DMS53 treated with DMSO at 0.1 percent for 48 hours (cell line): ENCODE data around the gene SCGB1C1.
"Not testable (repeated sequence)": the region's sequence is repeated elsewhere in the genome, so short reads cannot be mapped to it uniquely, and the experiment has no call there.

Source experiments
- DNase-seq: peaks from one replicate; lab custom pipeline; 2025; ENCODE audit not compliant: unreplicated experiment; lab: John Stamatoyannopoulos, UW

Gene SCGB1C1

GRCh38 chr11:192674-193128 is at the start of gene SCGB1C1:
Gene SCGB1C1 (plus strand): TSS chr11:193078. CDS start chr11:193100, 22 bp downstream.
- DNase-seq: not testable (repeated sequence)

GRCh38 chr11:180242-180641 is 12.6 kb upstream of the SCGB1C1 start:
- not testable (repeated sequence) for DNase-seq

- not testable (repeated sequence) for DNase-seq
Measured at GRCh38 chr11:189200-189783, 3.6 kb upstream of the SCGB1C1 start.

- DNase-seq: not testable (repeated sequence)
Measured at GRCh38 chr11:189843-190311, 3.0 kb upstream of the SCGB1C1 start.

GRCh38 chr11:190546-190945 is 2.3 kb upstream of the SCGB1C1 start:
- not testable (repeated sequence) for DNase-seq

GRCh38 chr11:191490-192478 is 1.1 kb upstream of the SCGB1C1 start:
- not testable (repeated sequence) for DNase-seq

GRCh38 chr11:193481-193880 is 603 bp downstream of the SCGB1C1 start:
- DNase-seq: not testable (repeated sequence)

- no peak for DNase-seq
Measured at GRCh38 chr11:196786-197731, 4.2 kb downstream of the SCGB1C1 start.

GRCh38 chr11:197741-198235 is 4.9 kb downstream of the SCGB1C1 start:
- DNase-seq: no peak

GRCh38 chr11:198236-198806 is 5.4 kb downstream of the SCGB1C1 start:
- no peak for DNase-seq

- DNase-seq: no peak
Measured at GRCh38 chr11:199004-199581, 6.2 kb downstream of the SCGB1C1 start.

- no peak for DNase-seq
Measured at GRCh38 chr11:199782-200181, 6.9 kb downstream of the SCGB1C1 start.

GRCh38 chr11:200224-201003 is 7.5 kb downstream of the SCGB1C1 start:
- no peak for DNase-seq

GRCh38 chr11:201966-202365 is 9.1 kb downstream of the SCGB1C1 start:
- DNase-seq: no peak

- no peak for DNase-seq
Measured at GRCh38 chr11:202490-202889, 9.6 kb downstream of the SCGB1C1 start.

- DNase-seq: no peak
Measured at GRCh38 chr11:203056-203944, 10.4 kb downstream of the SCGB1C1 start.

GRCh38 chr11:203945-204586 is 11.2 kb downstream of the SCGB1C1 start:
- no peak for DNase-seq
